HK-2 (cell line): ENCODE results near the gene NUDT22.

Source experiments
- DNase-seq: peaks from one replicate; pipeline ENCODE4 v3.0.0-alpha.2; 2018; ENCODE audit not compliant: unreplicated experiment

NUDT22 gene

GRCh38 chr11:64227405-64227956, 1.4 kb downstream of the NUDT22 start:
- no peak for DNase-seq

GRCh38 chr11:64229090-64229743, 3.1 kb downstream of the NUDT22 start:
- DNase-seq = no peak

DNA sequence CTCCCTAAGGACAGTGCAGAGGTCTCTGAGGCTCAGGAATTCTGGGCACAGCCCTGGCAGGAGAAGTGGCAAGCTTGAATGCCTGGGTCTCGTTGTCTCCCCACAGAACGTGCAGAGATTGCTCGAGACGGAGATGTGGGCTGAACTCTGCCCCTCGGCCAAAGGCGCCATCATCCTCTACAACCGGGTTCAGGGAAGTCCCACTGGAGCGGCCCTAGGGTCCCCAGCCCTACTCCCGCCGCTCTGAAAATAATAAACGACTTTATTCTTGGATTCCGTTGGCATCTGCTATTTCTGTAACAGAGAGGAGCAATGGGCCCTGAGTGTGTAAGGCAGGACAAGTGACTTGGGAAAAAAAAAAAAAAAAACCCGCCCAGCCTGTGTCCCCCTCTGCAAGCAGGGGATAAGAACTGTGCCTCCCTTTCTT, 3.7 kb downstream of the NUDT22 start:
- DNase-seq = no peak

DNA sequence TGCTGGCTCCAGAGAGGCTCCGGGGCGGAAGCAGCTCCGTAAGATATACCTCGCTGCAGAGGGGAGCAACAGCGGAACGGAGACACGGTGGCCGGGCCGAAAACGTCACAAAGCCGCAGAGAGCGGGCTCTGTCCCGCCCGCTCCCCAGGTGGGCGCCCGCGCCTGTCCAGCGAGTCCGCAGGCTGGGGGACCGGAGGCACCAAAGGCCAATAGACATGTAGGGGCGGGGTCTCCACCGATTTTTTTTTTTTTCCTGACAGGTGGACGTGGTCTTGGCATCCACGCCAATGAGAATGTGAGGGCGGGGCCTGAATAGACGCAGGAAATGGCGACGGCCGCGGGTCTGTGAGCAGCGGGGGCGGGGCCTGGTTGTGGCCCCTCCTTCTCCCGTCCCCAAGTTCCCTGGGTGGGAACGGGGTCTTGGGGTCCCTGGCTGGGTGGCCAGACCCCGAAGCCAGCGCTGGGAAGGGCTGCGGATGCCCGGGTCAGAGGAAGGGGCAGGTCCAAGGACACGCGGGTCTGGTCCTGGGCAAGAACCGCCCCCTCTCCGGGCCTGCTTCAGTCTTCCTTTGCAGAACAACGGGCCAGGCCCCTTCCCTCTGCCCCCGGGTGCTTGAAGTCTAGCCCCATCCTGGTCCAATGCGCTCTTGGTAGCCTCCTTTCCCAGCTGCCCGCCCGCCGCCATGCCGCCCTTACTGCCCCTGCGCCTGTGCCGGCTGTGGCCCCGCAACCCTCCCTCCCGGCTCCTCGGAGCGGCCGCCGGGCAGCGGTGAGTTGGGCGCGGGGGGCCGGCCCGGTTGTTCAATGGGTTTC, 4.3 kb downstream of the NUDT22 start, which contains the start of gene DNAJC4:
DNAJC4 (plus strand) TSS at position 378 of the 814 bp plus-strand sequence; CDS start at position 685, 307 bp downstream.
- peak; percentile 85 for DNase-seq

GRCh38 chr11:64230985-64231365, 4.9 kb downstream of the NUDT22 start:
- DNase-seq = no peak

GRCh38 chr11:64231546-64231945, 5.5 kb downstream of the NUDT22 start:
- no peak for DNase-seq

DNA sequence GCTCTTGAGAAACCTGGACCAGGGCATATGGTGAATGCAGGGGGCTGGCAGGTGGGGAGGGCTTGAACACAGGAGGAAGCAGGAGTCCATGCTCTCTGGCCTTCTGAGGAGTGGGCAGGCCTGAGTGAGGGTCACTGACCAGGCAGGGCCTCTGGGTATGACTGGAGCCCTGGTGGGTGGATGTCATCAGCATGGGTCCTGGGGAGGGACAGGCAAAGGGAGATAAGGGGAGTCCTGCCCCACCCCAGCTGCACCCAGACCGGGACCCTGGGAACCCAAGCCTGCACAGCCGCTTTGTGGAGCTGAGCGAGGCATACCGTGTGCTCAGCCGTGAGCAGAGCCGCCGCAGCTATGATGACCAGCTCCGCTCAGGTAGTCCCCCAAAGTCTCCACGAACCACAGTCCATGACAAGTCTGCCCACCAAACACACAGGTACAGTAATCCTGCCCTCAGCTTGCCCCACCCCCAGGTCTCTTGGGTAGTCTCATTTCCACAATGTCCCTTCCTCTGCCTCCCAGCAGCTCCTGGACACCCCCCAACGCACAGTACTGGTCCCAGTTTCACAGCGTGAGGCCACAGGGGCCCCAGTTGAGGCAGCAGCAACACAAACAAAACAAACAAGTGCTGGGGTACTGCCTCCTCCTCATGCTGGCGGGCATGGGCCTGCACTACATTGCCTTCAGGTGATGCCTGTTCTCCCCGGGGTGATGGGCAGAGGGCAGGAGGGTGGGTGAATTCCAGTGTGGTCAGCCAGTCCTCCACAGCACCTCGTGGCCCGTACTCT, 6.3 kb downstream of the NUDT22 start:
- DNase-seq = no peak

DNA sequence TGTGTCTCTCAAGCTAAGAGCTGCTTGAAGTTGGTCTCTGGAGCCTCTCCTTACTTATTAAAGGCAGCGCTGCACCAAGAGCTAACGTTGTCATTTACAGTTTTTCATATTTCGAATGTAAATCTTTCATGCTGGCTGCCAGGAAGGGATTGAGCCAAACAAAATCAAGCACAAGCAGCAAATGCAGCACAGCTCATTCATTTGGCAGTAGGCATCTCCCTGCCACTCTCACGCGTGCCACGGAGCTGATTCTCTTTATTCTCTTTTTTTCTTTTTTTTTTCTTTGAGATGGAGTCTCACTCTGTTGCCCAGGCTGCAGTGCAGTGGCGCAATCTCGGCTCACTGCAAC, 6.9 kb downstream of the NUDT22 start:
- DNase-seq = no peak

DNA sequence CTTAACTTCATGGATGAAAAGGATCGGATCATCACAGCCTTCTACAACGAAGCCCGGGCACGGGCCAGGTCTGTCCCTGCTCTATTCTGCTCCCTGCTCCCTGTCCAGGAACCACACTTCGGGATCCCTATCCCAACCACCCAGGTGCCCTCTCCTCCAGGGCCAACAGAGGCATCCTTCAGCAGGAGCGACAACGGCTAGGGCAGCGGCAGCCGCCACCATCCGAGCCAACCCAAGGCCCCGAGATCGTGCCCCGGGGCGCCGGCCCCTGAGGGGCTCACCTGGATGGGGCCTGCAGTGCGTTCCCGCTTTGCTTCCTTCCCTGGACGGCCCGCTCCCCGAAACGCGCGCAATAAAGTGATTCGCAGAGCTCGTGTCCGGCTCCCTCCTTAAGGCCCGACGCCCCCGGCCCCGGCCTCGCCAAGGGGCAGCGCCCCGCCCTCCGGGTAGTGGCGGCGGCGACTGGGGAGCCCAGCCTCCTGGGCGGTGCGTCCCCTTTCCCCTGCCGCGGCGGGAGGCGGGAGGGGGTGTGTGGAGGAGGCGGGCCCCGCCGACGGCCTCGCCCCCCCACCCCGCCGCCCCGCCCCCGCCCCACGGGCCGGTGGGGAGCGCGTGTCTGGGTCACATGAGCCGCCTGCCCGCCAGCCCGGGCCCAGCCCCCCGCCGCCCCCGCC, 8.0 kb downstream of the NUDT22 start, which contains the start of gene VEGFB:
VEGFB (plus strand) TSS at position 672 of the 674 bp plus-strand sequence. CDS start 250 bp downstream, outside the sequence.
- peak; percentile 57 for DNase-seq

- no peak for DNase-seq
Observed at GRCh38 chr11:64234647-64235379, 8.7 kb downstream of the NUDT22 start.

- no peak for DNase-seq
Observed at GRCh38 chr11:64235437-64236161, 9.5 kb downstream of the NUDT22 start.

GRCh38 chr11:64237484-64237951, 11.4 kb downstream of the NUDT22 start:
- no peak for DNase-seq

GRCh38 chr11:64238076-64238475, 12.0 kb downstream of the NUDT22 start:
- DNase-seq = no peak

GRCh38 chr11:64238999-64239398, 12.9 kb downstream of the NUDT22 start:
- no peak for DNase-seq

DNA sequence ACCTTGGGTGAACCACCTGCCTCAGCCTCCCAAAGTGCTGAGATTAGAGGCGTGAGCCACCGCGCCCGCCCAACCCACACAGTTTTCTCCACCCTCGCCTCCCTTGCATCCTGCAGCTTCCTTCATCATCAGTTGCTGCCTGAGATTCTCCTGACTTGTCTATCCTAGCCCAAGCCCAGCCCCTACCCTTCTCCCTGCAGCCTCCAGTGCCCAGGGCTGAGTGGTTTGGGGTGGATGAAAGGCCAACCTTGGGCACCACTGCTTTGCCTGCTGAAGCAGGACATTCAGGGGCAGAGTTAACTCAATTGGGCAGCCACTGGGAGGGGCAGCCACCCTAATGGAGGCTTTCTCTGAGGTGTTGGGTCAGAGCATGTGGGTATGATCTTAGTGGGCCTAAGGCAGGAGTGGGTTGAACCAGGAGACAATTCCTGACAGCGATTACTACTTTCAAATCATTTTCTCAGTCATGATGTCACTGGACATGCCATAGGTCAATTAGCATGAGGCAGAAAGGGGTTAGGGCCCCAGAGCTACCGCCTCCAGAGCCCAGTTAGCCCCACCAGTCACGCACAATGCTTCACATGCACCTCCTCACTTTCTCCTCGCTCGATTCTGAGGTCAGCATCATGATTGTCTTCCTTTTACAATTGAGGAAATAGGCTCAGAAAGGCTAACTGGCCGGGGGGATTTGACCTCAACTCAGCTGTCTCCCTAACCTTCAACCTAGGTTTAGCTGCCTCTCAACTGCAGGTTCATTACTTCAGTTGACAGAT, 13.8 kb downstream of the NUDT22 start:
- DNase-seq = no peak

- peak; percentile 92 for DNase-seq
Observed at GRCh38 chr11:64240435-64241240, 14.6 kb downstream of the NUDT22 start, which contains the start of gene FKBP2. TSS of gene FKBP2 (plus strand) at chr11:64241095. CDS start at chr11:64242388, 1,293 bp downstream.

GRCh38 chr11:64241241-64241490, 15.1 kb downstream of the NUDT22 start:
- peak; percentile 99 for DNase-seq
